ENCODE results near the gene WNK1. TPM values are rescaled to one million over a fixed set of nuclear protein-coding genes. Genes with fewer than 3 reads are reported as not detected.
"Not testable (repeated sequence)": the region's sequence is repeated elsewhere in the genome, so short reads cannot be mapped to it uniquely, and the experiment has no call there.

Gene WNK1
- total RNA-seq, 1 experiment from 2014 or later = 42.2 TPM

DNA sequence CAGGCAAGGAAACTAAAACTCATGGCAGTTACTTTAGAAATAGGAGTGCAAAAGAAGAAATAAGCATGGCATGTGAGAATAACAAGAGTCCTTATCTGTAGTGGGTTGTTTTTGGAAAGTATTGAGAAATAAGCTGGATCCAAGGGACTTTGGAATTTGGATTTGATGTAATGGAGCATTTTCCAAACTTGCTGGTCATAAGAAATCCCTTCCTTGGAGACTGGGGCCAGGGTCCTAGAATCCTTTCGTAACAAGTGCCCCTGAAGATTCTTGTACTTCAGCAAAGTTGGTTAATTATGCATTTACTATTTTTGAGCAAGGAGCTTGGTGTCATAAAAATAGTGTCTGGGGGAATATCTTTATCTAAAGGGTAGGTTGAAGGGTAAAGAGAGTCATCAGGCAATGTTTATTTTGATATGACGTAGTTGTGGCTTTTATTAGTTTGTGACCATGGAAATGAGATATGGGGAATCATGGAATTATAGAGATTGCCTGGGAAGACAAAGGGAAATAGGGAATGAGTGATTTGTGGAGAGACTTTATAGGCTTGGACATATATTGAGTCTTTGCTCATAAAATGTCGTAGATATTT, 53.9 kb downstream of the WNK1 start:
- in situ Hi-C loops (cut with HindIII; ENCODE audit: low sequenced_read_pairs) = no loop called here

DNA sequence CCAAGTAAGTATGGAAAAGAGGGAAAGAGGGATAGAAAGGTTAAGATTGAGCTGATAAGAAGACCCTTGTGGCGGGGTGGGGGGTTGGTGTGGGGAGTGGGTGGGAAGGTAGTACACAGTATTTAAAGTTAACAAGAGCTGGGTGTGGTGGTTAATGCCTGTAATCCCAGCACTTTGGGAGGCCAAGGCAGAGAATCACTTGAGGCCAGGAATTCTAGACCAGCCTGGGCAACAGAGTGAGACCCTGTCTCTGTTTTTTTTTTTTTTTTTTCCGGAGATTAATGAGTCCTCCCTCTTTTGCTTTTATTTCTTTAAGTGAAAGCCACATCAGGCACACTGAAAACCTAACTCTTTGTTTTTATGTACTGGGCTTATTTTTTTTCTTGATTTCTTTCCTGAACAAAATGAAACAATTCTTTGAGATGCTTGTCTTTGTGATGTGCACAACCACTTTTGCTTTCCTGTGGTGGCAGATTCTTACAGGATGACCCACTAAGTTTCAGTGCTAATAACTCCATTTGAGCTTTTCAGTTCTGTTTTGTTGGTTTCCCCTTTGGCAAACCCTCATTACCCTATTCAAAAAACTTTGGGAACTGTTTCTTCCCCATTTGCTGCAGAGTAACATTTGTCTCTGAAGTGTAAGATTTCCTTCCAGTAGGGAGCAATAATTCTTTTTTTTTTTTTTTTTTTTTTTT, 54.8 kb downstream of the WNK1 start:
- in situ Hi-C loops (cut with HindIII; ENCODE audit: low sequenced_read_pairs) = no loop called here
- DNase-seq (ENCODE audit: low spot score) = no peak

More for the DNA sequence above, 53.9 kb downstream of the WNK1 start:
- no peak for DNase-seq (ENCODE audit: low spot score)

DNA sequence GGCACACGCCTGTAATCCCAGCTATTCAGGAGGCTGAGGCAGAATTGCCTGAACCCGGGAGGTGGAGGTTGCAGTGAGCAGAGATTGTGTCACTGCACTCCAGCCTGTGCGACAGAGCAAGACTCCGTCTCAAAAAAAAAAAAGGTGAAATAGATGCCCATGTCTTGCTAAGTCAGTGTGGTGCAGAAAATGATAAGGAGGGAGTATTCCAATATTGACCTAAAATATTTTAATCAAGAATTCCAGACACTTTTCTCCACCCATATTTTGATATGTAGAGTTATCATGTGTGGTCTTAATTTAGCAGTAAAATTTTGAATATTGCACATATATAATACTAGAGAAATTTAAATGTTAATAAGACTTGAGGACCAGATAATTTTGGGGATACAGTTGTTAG, 57.7 kb downstream of the WNK1 start:
- in situ Hi-C loops (cut with HindIII; ENCODE audit: low sequenced_read_pairs) = no loop called here
- no peak for DNase-seq (ENCODE audit: low spot score)

DNA sequence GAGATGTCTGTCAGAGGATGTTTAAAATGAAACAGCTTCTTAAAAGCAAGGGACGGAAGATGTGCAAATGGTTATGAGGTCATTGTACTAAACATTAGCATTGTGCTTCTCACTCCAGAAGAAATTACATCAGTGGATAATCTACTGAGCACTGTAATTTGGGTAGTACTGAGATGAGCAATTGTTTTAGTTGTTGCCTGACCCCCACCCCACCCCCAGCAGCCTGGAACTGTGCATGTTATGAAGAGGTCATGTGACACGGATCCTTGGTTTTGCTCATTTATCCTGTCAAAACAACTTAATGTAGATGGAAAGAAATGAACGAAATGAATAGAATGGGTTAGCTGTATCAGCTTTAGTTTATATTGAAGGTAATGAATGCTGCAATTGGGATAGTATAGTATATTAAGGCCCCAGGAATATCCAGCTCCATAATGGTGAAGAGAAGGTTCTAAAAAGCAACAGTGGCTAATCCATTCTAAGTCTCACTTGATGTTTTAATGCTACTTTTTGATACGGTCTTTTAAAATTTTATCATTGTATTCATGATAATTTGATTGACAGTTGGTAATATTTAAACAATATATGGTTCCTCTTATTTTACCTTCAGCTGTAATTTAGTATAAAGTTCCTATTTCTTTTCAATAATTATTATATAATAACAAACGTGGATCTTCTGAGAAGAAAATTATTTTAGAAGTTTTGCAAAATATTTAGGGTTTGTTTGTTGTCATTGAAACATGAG, 58.5 kb downstream of the WNK1 start:
- in situ Hi-C loops (cut with HindIII; ENCODE audit: low sequenced_read_pairs) = no loop called here
- DNase-seq (ENCODE audit: low spot score) = no peak

DNA sequence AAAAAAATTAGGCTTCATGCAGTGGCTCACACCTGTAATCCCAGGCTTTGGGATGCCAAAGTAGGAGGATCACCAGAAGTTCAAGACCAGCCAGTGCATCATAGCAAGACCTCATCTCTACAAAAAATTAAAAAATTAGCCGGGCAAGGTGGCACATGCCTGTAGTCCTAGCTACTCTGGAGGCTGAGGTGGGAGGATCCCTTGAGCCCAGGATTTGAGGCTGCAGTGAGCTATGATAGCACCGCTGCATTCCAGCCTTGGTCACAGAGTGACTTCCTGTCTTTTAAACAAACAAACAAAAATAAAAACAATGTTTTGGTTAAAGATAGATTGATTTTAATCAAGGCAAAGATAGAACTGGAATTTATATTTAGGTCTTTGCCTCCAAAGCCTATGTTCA, 60.6 kb downstream of the WNK1 start:
- no peak for DNase-seq (ENCODE audit: low spot score)
- in situ Hi-C loops (cut with HindIII; ENCODE audit: low sequenced_read_pairs) = no loop called here

DNA sequence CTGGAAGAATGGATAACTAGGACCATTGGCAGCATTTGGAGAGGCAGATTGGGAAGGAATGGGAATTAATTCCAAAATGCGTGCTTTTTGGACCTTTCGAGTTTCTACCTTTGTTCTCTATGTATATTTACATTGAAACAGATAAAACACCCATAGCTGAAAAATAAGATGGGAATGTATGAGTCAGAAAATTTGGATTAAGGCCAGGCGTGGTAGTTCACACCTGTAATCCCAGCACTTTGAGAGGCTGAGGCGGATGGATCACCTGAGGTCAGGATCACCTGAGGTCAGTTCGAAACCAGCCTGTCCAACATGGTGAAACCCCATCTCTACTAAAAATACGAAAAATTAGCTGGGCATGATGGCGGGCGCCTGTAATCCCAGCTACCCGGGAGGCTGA, 65.1 kb downstream of the WNK1 start:
- DNase-seq (ENCODE audit: low spot score); in situ Hi-C loops (cut with HindIII; ENCODE audit: low sequenced_read_pairs): not testable (repeated sequence)

DNA sequence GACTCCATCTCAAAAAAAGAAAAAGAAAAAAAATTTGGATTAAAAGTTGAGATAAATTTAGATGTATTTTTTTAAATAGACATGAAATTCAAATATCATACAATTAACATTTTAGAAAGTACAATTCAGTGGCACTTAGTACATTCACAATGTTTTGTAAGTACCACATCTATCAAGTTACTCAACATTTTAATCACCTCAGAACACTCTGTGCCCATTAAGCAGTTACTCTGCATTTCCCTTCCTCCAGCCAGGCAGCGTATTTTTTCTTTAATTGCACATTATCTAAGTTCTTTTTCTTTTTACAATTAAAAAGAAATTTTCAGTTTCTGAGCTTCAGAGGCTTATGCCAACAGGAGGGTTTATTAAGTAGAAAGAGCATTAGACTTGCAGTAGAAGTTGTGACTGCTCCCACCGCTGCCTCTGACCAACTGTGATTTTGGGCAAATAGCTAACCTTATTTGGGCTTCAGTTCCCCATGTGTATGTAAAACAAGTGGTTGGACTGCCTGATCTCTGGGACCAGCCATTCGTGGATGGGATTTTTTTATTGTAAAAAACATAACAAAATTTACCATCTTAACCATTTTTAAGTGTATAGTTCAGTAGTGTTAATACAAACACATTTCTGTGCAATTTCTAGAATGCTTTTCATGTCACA, 65.7 kb downstream of the WNK1 start:
- no peak for DNase-seq (ENCODE audit: low spot score)
- in situ Hi-C loops (cut with HindIII; ENCODE audit: low sequenced_read_pairs) = no loop called here

DNA sequence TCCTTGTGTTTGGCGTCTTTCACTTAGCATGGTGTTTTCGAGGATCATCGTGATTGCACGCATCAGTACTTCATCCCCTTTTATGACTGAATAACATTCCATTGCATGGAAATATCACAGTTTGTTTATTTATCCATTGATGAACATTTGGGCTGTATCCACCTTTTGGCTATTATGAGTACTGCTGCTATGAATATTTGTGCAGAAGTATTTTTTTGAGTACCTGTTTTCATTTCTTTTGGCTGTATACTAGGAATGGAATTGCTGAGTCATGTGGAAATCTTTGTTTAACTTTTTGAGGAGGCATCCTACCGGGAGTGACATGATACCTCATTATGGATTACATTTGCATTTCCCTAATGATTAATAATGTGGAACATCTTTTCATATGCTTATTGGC, 66.4 kb downstream of the WNK1 start:
- in situ Hi-C loops (cut with HindIII; ENCODE audit: low sequenced_read_pairs) = no loop called here
- DNase-seq (ENCODE audit: low spot score) = no peak

DNA sequence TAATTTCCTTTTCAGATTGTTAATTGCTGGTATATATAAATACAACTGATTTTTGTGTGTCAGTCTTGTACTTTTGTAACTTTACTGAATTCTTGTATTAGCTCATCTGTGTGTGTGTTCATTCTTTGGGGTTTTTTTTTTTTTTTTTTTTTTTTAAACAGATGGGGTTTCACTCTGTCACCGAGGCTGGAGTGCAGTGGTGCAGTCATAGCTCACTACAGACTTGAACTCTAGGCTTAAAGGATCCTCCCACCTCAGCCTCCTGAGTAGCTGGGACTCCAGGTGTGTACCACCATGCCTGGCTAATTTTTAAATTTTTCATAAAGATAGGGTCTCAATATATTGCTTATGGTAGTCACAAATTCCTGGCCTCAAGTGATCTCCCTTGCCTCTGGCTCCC, 68.0 kb downstream of the WNK1 start:
- in situ Hi-C loops (cut with HindIII; ENCODE audit: low sequenced_read_pairs) = no loop called here
- no peak for DNase-seq (ENCODE audit: low spot score)

DNA sequence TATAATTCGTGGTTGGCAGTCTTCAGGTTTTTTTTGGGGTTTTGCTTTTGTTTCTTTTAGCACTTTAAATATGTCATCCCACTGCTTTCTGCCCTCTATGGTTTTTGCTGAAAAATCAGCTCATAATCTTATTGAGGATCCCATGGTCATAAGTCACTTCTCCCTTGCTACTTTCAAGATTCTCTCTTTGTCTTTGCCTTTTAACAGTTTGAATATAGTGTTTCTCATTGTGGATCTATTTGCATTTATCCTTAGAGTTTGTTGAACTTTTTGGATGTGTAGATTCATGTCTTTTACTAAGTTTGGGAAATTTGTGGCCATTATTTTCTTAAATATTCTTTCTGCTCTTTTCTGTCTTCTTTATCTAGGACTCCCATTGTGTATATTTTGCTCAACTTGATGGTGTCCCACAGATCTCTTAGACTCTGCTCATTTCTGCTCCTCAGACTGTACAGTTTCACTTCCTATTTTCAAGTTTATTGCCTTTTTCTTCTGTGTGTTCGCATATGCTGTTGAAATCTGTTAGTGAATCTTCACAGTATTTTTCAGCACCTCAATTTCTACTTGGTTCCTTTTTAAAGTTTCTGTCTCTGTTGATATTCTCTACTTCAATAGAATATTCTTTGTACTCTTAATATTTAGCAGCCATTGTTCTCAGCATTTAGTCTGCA, 70.8 kb downstream of the WNK1 start:
- in situ Hi-C loops (cut with HindIII; ENCODE audit: low sequenced_read_pairs) = no loop called here

DNA sequence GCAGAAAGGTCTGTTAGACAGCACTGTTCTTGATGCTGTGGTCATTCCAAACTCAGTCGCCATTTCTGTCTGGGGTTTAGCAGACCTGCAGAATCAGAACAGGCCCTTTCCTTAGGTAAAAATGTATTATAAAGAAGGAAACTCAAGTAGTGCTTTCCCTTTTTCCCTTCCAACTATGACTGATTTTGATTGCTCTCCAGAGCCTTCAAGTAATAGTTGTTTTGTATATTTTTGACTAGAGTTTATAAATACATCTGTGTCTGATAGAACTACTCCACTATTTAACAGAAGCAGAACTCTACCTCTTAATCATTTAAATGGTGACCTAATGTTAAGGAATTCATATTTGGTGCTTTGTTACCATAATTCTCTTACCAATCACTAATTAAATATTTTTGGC, 74.0 kb downstream of the WNK1 start:
- no peak for DNase-seq (ENCODE audit: low spot score)
- in situ Hi-C loops (cut with HindIII; ENCODE audit: low sequenced_read_pairs) = no loop called here

More for the DNA sequence above, 70.8 kb downstream of the WNK1 start:
- DNase-seq (ENCODE audit: low spot score) = no peak

DNA sequence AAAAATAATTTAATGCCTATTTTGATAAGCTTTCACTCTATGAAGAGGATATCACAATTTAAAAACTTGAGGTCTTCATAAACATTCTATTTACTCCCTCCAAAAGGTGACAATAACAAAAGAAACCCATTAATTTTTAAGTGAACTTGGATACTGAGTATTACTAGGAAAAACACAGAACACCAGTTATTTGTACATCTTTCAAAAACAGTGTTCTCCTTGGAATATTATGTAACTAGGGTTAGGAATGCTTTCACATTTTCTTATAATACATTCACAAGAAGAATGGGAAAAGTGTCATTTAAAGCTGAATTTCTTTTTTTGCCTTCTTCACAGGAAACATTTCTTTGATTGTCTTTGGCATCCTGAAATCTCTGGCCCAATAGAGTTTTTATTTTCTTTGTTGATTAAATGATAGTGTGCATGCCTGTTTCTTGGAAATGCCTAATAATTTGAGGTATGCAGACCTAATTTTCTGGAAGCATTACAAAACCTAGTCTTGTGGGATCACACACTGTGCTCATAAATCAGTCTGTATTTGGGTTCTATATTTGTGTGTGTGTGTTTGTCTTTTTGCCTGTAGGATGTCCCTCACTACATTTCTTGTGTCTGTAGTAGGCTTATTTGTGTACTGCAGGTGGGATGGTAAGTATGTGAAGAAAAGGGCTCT, 76.5 kb downstream of the WNK1 start:
- no peak for DNase-seq (ENCODE audit: low spot score)
- in situ Hi-C loops (cut with HindIII; ENCODE audit: low sequenced_read_pairs) = no loop called here

DNA sequence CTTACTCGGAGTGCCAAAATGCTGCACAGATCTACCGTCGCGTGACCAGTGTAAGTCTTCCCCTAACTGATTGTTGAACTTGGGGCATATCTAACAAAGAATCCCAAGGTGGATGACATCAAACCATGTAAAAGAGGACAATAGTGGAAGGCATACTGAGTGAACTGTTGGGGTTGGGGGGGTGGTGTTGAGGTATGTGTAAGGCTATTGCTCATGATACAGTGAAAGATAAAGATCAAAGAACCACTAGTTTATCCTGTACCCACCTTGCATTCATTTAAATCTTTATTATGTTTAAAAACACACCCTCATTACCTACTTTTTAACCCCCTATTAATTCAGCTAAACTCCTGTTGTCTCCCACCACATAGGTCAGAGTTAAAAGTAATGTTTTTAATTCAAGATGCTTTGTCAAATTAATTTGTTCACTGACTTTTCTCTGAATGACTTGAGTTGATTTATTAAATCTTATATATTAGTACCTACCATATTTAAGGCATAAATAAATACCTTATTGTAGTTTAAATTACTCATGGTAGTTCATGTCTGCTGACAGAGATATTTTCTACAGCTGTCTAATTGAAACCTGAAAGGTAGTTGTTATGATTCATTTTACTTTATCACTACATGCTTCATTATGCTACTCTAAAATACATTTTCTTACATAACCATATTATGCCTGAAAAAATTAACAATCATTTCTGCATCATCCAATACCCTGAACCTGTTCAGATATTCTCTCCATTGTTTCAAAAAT, 77.9 kb downstream of the WNK1 start:
- in situ Hi-C loops (cut with HindIII; ENCODE audit: low sequenced_read_pairs) = no loop called here
- no peak for DNase-seq (ENCODE audit: low spot score)

DNA sequence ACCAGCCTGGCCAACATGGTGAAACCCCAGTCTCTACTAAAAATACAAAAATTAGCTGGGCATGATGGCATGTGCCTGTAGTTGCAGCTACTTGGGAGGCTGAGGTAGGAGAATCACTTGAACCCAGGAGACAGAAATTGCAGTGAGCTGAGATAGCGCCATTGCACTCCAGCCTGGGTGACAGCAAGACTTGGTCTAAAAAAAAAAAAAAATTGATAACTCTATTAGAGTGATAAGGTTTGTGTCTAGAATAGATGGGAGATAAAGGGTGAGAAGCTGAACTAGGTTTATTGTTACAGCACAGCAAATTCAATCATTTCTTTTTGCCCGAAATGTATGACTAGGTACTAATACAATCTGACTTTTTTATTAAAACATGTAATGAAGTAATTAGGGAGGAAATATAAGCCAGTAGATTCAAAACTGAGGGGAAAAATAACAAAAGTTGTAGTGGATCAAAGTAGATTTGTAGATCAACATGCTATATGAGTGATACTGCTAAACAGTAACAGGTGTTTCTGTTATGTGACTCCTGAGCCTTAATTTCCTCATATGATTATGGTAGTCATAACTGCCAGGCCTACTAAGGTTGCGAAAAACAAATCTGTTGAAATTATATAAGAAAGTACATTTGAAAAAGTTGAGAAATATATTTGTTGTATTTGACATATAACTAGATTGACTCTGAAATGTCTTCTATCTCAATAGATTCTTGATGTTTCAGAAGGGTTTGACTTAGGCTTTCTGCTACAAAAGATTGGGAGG, 83.6 kb downstream of the WNK1 start:
- no peak for DNase-seq (ENCODE audit: low spot score)
- in situ Hi-C loops (cut with HindIII; ENCODE audit: low sequenced_read_pairs) = no loop called here

DNA sequence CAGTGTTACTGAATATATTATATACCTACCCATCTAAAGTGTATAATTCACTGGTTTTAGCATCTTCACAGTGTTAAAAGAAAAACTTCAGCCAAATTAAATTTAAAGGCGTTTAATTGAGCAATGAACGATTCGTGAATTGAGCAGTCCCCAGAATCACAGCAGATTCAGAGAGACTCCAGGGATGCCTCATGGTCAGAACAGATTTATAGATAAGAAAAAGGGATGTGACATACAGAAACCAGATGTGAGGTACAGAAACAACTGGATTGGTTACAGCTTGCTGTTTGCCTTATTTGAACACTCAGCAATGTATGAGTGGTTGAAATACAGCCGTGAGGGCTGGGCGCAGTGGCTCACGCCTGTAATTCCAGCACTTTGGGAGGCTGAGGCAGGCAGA, 84.6 kb downstream of the WNK1 start:
- in situ Hi-C loops (cut with HindIII; ENCODE audit: low sequenced_read_pairs) = no loop called here
- no peak for DNase-seq (ENCODE audit: low spot score)

DNA sequence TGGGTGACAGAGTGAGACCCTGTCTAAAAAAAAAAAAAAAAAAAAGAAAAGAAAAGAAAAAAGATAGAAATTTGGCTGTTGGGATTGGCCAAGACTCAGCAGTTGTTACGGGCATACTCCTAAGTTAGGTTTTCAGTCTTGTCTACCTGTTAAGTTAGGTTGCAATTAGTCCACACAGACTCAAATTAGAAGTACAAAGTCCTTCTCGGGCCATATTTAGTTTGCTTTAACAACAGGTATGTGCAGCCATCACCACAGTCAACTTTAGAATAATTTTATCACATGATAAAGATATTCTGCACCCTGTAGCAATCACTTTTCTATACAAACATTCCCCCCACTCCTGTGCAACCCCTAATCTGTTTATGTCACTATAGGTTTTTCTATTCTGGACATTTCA, 85.2 kb downstream of the WNK1 start:
- in situ Hi-C loops (cut with HindIII; ENCODE audit: low sequenced_read_pairs) = no loop called here
- DNase-seq (ENCODE audit: low spot score) = no peak

DNA sequence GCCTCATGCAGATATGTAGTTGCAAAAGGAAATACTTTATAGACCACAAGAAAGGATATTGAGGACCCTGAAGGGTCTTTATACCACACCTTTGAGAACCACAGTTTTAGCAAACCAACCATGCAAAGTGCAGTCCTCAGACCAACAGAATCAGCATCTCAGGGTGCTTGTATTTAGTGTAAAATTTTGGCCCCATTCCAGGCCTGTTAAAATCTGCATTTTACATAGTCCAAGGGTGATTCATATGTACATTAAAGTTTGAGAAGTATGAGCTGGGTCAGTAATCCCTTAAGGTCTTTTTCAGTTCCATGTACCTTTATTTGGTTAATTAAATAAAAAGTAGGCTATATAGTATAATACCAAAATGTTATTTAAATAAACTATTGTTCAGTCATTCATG, 91.2 kb downstream of the WNK1 start:
- DNase-seq (ENCODE audit: low spot score) = no peak
- in situ Hi-C loops (cut with HindIII; ENCODE audit: low sequenced_read_pairs) = no loop called here

DNA sequence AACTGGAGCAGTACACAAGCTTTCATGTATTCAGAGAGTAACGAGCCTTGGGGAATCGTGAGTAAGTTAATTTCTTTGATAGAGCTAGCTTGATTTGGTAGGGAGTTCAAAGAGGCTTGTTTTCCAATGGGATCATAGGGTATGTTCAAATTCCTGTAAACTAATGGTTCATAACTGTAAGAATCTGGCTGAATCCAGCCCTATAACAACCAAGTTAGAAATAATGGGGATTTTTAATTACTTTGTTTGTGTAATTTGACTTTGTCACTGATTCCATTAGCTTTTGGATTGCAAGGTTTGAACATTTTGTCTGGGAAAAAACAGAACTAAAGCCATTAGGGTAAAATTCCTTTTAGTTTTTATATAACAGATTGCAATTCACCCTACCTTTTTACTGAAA, 94.0 kb downstream of the WNK1 start:
- in situ Hi-C loops (cut with HindIII; ENCODE audit: low sequenced_read_pairs) = no loop called here
- no peak for DNase-seq (ENCODE audit: low spot score)

Measured in G401 (cell line).